HEK293 (cell line): ENCODE measurements around the gene PEX26.

Experiments
- CTCF ChIA-PET: fragments of 350-600 bp; formaldehyde crosslinking; extraction: SDS; loops from one replicate; lab custom pipeline; 2021; ENCODE audit warnings: antibody characterized with exemption; lab: Yijun Ruan, JAX
- POLR2A ChIA-PET: fragments of 300-600 bp; formaldehyde crosslinking; extraction: SDS; loops from one replicate; lab custom pipeline; 2020; ENCODE audit warnings: antibody characterized with exemption, inconsistent platforms; lab: Yijun Ruan, JAX
- H3K27ac ChIP-seq: fragments of 200-500 bp; sonication (Bioruptor generic); 2 replicates; pipeline ENCODE4 v1.5.1; 2014; ENCODE audit warnings: low read depth, low read length, control low read depth, inconsistent platforms; ENCODE audit errors: extremely low read depth
- H3K36me3 ChIP-seq, 2 experiments: fragments of 200-500 bp in 1 of 2; sonication (Bioruptor generic) in 1 of 2; 1 replicate in 1 of 2; 2 replicates in 1 of 2; pipeline ENCODE4 v1.5.1; 2014 to 2017; ENCODE audit warnings: inconsistent platforms in 2 of 2, low read length in 2 of 2; ENCODE audit not compliant: control insufficient read depth in 2 of 2, insufficient read depth in 1 of 2
- H3K4me1 ChIP-seq: fragments of 200-500 bp; sonication (Bioruptor generic); 2 replicates; pipeline ENCODE4 v1.5.1; 2014; ENCODE audit warnings: mild to moderate bottlenecking, low read length, inconsistent platforms; ENCODE audit not compliant: control insufficient read depth, insufficient read depth
- H3K4me3 ChIP-seq: 2 replicates; pipeline ENCODE4 v1.5.1; 2011; ENCODE audit warnings: low read depth, mild to moderate bottlenecking, control low read depth, low read length, moderate library complexity
- H3K9me3 ChIP-seq: fragments of 200-500 bp; sonication (Bioruptor generic); 2 replicates; pipeline ENCODE4 v1.5.1; 2014; ENCODE audit warnings: low read depth, low read length, inconsistent platforms; ENCODE audit not compliant: control insufficient read depth, insufficient read depth
- IKZF3 ChIP-seq: fragments of 450-650 bp; IDR thresholded peaks from 2 replicates; pipeline ENCODE4 v1.5.0; 2018; ENCODE audit warnings: missing biosample characterization, mild to moderate bottlenecking, missing genetic modification characterization, moderate library complexity
- MEIS1 ChIP-seq: sonication (generic); formaldehyde crosslinking; IDR thresholded peaks from 2 replicates; pipeline ENCODE4 v1.8.1; 2022; ENCODE audit warnings: missing genetic modification reagents, mild to moderate bottlenecking, borderline replicate concordance
- MYNN ChIP-seq: fragments of 450-650 bp; formaldehyde crosslinking; IDR thresholded peaks from 2 replicates; pipeline ENCODE4 v1.5.1; 2016; ENCODE audit warnings: missing biosample characterization, missing genetic modification characterization, borderline replicate concordance
- MZF1 ChIP-seq: fragments of 450-650 bp; formaldehyde crosslinking; IDR thresholded peaks from 2 replicates; pipeline ENCODE4 v1.5.1; 2017; ENCODE audit warnings: missing biosample characterization, missing genetic modification characterization, borderline replicate concordance
- PRDM1 ChIP-seq: fragments of 450-650 bp; formaldehyde crosslinking; IDR thresholded peaks from 2 replicates; pipeline ENCODE4; 2016; ENCODE audit warnings: missing biosample characterization, missing genetic modification characterization
- SCRT2 ChIP-seq: fragments of 450-650 bp; formaldehyde crosslinking; IDR thresholded peaks from 2 replicates; pipeline ENCODE4 v1.5.1; 2016; ENCODE audit warnings: missing biosample characterization, missing genetic modification characterization
- ZBTB17 ChIP-seq: fragments of 450-650 bp; formaldehyde crosslinking; IDR thresholded peaks from 2 replicates; pipeline ENCODE4 v1.5.1; 2016; ENCODE audit warnings: missing biosample characterization, missing genetic modification characterization
- ZBTB21 ChIP-seq: fragments of 450-650 bp; formaldehyde crosslinking; IDR thresholded peaks from 2 replicates; pipeline ENCODE4 v1.5.1; 2017; ENCODE audit warnings: missing biosample characterization, missing genetic modification characterization
- ZEB2 ChIP-seq: fragments of 450-650 bp; formaldehyde crosslinking; IDR thresholded peaks from 2 replicates; pipeline ENCODE4 v1.5.1; 2016; ENCODE audit warnings: missing biosample characterization, missing genetic modification characterization
- ZNF146 ChIP-seq: fragments of 450-650 bp; formaldehyde crosslinking; IDR thresholded peaks from 2 replicates; pipeline ENCODE4 v1.5.1; 2016; ENCODE audit warnings: missing biosample characterization, missing genetic modification characterization
- ZNF157 ChIP-seq: fragments of 450-650 bp; formaldehyde crosslinking; IDR thresholded peaks from 2 replicates; pipeline ENCODE4 v1.5.1; 2016; ENCODE audit warnings: missing biosample characterization, missing genetic modification characterization
- ZNF169 ChIP-seq: fragments of 450-650 bp; formaldehyde crosslinking; IDR thresholded peaks from 2 replicates; pipeline ENCODE4 v1.5.1; 2016; ENCODE audit warnings: missing biosample characterization, missing genetic modification characterization
- ZNF24 ChIP-seq: fragments of 450-650 bp; formaldehyde crosslinking; IDR thresholded peaks from 2 replicates; pipeline ENCODE4 v1.5.1; 2016; ENCODE audit warnings: missing biosample characterization, missing genetic modification characterization
- ZNF335 ChIP-seq: fragments of 450-650 bp; formaldehyde crosslinking; conservative IDR thresholded peaks from 2 replicates; pipeline ENCODE4 v1.5.1; 2016; ENCODE audit warnings: missing biosample characterization, missing genetic modification characterization
- ZNF473 ChIP-seq: fragments of 450-650 bp; formaldehyde crosslinking; IDR thresholded peaks from 2 replicates; pipeline ENCODE4 v1.5.1; 2017; ENCODE audit warnings: missing biosample characterization, missing genetic modification characterization
- ZNF501 ChIP-seq: fragments of 450-650 bp; formaldehyde crosslinking; IDR thresholded peaks from 2 replicates; pipeline ENCODE4 v1.5.1; 2016; ENCODE audit warnings: missing biosample characterization, missing genetic modification characterization
- ZNF521 ChIP-seq: fragments of 450-650 bp; formaldehyde crosslinking; IDR thresholded peaks from 2 replicates; pipeline ENCODE4 v1.5.1; 2017; ENCODE audit warnings: missing biosample characterization, mild to moderate bottlenecking, missing genetic modification characterization
- ZNF561 ChIP-seq: fragments of 450-650 bp; IDR thresholded peaks from 2 replicates; pipeline ENCODE4 v1.5.1; 2018; ENCODE audit warnings: missing biosample characterization, missing genetic modification characterization, borderline replicate concordance
- ZNF600 ChIP-seq: fragments of 450-650 bp; formaldehyde crosslinking; IDR thresholded peaks from 2 replicates; pipeline ENCODE4 v1.5.1; 2016; ENCODE audit warnings: missing biosample characterization, missing genetic modification characterization
- ZNF629 ChIP-seq: fragments of 450-650 bp; formaldehyde crosslinking; IDR thresholded peaks from 2 replicates; pipeline ENCODE4 v1.5.1; 2017; ENCODE audit warnings: missing biosample characterization, missing genetic modification characterization
- ZNF670 ChIP-seq: fragments of 450-650 bp; formaldehyde crosslinking; IDR thresholded peaks from 2 replicates; pipeline ENCODE4 v1.5.1; 2016; ENCODE audit warnings: missing biosample characterization, missing genetic modification characterization, low read depth
- ZNF707 ChIP-seq: fragments of 450-650 bp; formaldehyde crosslinking; IDR thresholded peaks from 2 replicates; pipeline ENCODE4 v1.5.1; 2016; ENCODE audit warnings: missing biosample characterization, missing genetic modification characterization
- ZNF791 ChIP-seq: fragments of 450-650 bp; formaldehyde crosslinking; IDR thresholded peaks from 2 replicates; pipeline ENCODE4 v1.5.1; 2016; ENCODE audit warnings: missing biosample characterization, missing genetic modification characterization
- ZSCAN30 ChIP-seq: fragments of 450-650 bp; IDR thresholded peaks from 2 replicates; pipeline ENCODE4 v1.5.1; 2018; ENCODE audit warnings: missing biosample characterization, mild to moderate bottlenecking, missing genetic modification characterization, moderate library complexity
- TF ChIP-seq, protein P1 (sequence below): fragments of 450-650 bp; formaldehyde crosslinking; IDR thresholded peaks from 2 replicates; pipeline ENCODE4 v1.5.1; 2017; ENCODE audit warnings: missing biosample characterization, missing genetic modification characterization
- TF ChIP-seq, protein P2 (sequence below): fragments of 450-650 bp; formaldehyde crosslinking; IDR thresholded peaks from 2 replicates; pipeline ENCODE4 v1.5.1; 2017; ENCODE audit warnings: missing biosample characterization, missing genetic modification characterization
- TF ChIP-seq, protein P3 (sequence below): fragments of 450-650 bp; formaldehyde crosslinking; IDR thresholded peaks from 2 replicates; pipeline ENCODE4 v1.5.1; 2016; ENCODE audit warnings: missing biosample characterization, missing genetic modification characterization, low read depth
- TF ChIP-seq, protein P4 (sequence below): fragments of 450-650 bp; formaldehyde crosslinking; IDR thresholded peaks from 2 replicates; pipeline ENCODE4 v1.5.1; 2016; ENCODE audit warnings: missing biosample characterization, missing genetic modification characterization

Gene PEX26

DNA sequence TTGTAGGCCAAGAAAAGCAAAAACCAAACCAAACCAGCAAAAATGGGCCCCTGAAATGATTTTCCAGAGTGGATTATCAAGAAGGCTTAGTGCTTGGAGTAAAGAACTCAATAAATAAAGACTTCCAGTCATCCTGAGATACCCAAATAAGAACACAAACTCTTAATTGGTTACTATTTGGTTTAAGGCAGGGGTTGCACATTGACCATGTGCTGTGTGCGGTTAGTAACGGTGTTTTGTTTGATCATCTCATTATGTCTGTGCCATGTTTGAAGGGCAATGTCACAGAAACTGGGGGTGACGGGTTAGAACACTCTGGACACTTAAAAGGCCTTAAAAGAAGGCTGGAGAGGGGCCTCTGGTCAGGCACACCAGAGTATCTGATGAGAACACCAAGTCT lies 43.7 kb upstream of the PEX26 start:
- CTCF ChIA-PET = interaction anchor here (0.7 to 2.0 kb wide), 8 partner anchors 9 to 291 kb away, joined by 3 to 10 read pairs (median 4); partner anchors contain the start of gene MICAL3
- TF ChIP-seq ZNF670 (tag by site-specific recombination) (no peak), SCRT2 (tag by site-specific recombination) (no peak), ZNF707 (tag by site-specific recombination) (no peak), MYNN (no peak), ZNF146 (tag by site-specific recombination) (no peak), ZNF24 (no peak), MEIS1 (CRISPR knock-in tag) (no peak), ZNF169 (tag by site-specific recombination) (no peak), ZNF561 (tag by site-specific recombination) (no peak), ZNF157 (tag by site-specific recombination) (no peak), ZNF791 (tag by site-specific recombination) (no peak)
- TF ChIP-seq, protein P1, sequence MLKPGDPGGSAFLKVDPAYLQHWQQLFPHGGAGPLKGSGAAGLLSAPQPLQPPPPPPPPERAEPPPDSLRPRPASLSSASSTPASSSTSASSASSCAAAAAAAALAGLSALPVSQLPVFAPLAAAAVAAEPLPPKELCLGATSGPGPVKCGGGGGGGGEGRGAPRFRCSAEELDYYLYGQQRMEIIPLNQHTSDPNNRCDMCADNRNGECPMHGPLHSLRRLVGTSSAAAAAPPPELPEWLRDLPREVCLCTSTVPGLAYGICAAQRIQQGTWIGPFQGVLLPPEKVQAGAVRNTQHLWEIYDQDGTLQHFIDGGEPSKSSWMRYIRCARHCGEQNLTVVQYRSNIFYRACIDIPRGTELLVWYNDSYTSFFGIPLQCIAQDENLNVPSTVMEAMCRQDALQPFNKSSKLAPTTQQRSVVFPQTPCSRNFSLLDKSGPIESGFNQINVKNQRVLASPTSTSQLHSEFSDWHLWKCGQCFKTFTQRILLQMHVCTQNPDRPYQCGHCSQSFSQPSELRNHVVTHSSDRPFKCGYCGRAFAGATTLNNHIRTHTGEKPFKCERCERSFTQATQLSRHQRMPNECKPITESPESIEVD = no peak
- TF ChIP-seq, protein P2, sequence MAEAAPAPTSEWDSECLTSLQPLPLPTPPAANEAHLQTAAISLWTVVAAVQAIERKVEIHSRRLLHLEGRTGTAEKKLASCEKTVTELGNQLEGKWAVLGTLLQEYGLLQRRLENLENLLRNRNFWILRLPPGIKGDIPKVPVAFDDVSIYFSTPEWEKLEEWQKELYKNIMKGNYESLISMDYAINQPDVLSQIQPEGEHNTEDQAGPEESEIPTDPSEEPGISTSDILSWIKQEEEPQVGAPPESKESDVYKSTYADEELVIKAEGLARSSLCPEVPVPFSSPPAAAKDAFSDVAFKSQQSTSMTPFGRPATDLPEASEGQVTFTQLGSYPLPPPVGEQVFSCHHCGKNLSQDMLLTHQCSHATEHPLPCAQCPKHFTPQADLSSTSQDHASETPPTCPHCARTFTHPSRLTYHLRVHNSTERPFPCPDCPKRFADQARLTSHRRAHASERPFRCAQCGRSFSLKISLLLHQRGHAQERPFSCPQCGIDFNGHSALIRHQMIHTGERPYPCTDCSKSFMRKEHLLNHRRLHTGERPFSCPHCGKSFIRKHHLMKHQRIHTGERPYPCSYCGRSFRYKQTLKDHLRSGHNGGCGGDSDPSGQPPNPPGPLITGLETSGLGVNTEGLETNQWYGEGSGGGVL (tag by site-specific recombination) = no peak
- TF ChIP-seq, protein P3, sequence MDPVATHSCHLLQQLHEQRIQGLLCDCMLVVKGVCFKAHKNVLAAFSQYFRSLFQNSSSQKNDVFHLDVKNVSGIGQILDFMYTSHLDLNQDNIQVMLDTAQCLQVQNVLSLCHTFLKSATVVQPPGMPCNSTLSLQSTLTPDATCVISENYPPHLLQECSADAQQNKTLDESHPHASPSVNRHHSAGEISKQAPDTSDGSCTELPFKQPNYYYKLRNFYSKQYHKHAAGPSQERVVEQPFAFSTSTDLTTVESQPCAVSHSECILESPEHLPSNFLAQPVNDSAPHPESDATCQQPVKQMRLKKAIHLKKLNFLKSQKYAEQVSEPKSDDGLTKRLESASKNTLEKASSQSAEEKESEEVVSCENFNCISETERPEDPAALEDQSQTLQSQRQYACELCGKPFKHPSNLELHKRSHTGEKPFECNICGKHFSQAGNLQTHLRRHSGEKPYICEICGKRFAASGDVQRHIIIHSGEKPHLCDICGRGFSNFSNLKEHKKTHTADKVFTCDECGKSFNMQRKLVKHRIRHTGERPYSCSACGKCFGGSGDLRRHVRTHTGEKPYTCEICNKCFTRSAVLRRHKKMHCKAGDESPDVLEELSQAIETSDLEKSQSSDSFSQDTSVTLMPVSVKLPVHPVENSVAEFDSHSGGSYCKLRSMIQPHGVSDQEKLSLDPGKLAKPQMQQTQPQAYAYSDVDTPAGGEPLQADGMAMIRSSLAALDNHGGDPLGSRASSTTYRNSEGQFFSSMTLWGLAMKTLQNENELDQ (tag by site-specific recombination) = no peak
- no peak overlapping the region for H3K27ac ChIP-seq
- H3K9me3 ChIP-seq = no peaks in the 10 kb centered on the region
- peaks cover 3% of the 10 kb centered on the region; the same call in 1 of the 2 replicates for H3K4me1 ChIP-seq
- no peak overlapping the region for H3K4me3 ChIP-seq
- POLR2A ChIA-PET = interaction anchor here (1.3 kb wide), 1 partner anchor 31 kb away, joined by 3 read pairs; no protein-coding TSS in a partner anchor
- no peaks in the 10 kb centered on the region for H3K36me3 ChIP-seq

DNA sequence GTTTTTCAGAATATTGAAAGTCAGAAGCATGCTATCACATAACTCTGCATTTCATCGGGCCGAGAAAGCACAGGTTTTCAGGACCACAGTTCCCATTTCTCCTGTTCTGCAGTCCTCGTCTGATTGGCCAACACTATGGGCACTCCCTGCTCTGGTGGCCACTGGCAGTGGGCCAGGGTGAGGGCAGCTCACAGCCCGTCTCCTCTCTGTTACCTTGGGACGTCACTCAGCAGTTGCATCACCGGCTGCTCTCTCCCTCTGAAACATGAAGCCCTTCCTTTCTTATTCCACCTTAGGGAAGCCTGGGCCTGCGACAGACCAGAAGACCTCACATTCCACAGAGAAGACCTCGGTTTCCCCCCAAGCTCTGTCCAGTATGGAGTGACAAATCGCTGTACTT lies 42.0 kb upstream of the PEX26 start:
- TF ChIP-seq IKZF3 (tag by site-specific recombination) (0 out of 2 replicates have a peak, but pooled peaks have one; percentile 19), ZNF629 (tag by site-specific recombination) (peak; percentile 83), ZEB2 (tag by site-specific recombination) (0 out of 2 replicates have a peak, but pooled peaks have one; percentile 35), ZSCAN30 (tag by site-specific recombination) (no peak), ZNF473 (tag by site-specific recombination) (no peak), ZNF335 (tag by site-specific recombination) (0 out of 2 replicates have a peak, but pooled peaks have one; percentile 49), PRDM1 (0 out of 2 replicates have a peak, but pooled peaks have one; percentile 23), ZNF501 (tag by site-specific recombination) (no peak), ZNF521 (no peak), ZNF600 (tag by site-specific recombination) (0 out of 2 replicates have a peak, but pooled peaks have one; percentile 15), MZF1 (tag by site-specific recombination) (no peak), ZBTB17 (tag by site-specific recombination) (peak; percentile 63), ZBTB21 (tag by site-specific recombination) (peak; percentile 74)
- TF ChIP-seq, protein P4, sequence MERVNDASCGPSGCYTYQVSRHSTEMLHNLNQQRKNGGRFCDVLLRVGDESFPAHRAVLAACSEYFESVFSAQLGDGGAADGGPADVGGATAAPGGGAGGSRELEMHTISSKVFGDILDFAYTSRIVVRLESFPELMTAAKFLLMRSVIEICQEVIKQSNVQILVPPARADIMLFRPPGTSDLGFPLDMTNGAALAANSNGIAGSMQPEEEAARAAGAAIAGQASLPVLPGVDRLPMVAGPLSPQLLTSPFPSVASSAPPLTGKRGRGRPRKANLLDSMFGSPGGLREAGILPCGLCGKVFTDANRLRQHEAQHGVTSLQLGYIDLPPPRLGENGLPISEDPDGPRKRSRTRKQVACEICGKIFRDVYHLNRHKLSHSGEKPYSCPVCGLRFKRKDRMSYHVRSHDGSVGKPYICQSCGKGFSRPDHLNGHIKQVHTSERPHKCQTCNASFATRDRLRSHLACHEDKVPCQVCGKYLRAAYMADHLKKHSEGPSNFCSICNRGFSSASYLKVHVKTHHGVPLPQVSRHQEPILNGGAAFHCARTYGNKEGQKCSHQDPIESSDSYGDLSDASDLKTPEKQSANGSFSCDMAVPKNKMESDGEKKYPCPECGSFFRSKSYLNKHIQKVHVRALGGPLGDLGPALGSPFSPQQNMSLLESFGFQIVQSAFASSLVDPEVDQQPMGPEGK (tag by site-specific recombination) = 0 out of 2 replicates have a peak, but pooled peaks have one; percentile 16
- TF ChIP-seq, all 188 proteins: peak for 9
- Histone ChIP-seq H3K27ac (no peak overlapping the region), H3K36me3 (no peaks in the 10 kb centered on the region), H3K4me3 (no peak overlapping the region), H3K9me3 (no peaks in the 10 kb centered on the region), H3K4me1 (peaks cover 3% of the 10 kb centered on the region; the same call in 1 of the 2 replicates)
- ChIA-PET CTCF (interaction anchor here (0.8 to 1.9 kb wide), 4 partner anchors 9 to 41 kb away, joined by 3 to 5 read pairs (median 4); no protein-coding TSS in a partner anchor), POLR2A (interaction anchor here (0.7 to 1.1 kb wide), 4 partner anchors 9 to 38 kb away, joined by 3 to 7 read pairs (median 4); no protein-coding TSS in a partner anchor)
